Lower leg skin (tissue), 4 donors: ENCODE data around the gene ARHGEF2. TPM values are rescaled to one million over a fixed set of nuclear protein-coding genes. Genes with fewer than 3 reads are reported as not detected.

Experiments
- DNase-seq, 2 donors: peaks; one replicate each; pipeline ENCODE4 v3.0.0-alpha.2; 2019; ENCODE audit warnings: low spot score in 2 of 2
- H3K4me3 ChIP-seq: fragments of 200-600 bp; sonication (generic); 2 replicates; pipeline ENCODE4 v1.5.1; 2017; ENCODE audit warnings: mild to moderate bottlenecking, low read depth; ENCODE audit not compliant: poor library complexity, severe bottlenecking
- CTCF ChIP-seq, 3 donors: fragments of 450-650 bp; IDR thresholded peaks; one replicate each; pipeline ENCODE4 v1.5.1; 2016; ENCODE audit warnings: antibody characterized with exemption in 3 of 3, mild to moderate bottlenecking in 3 of 3, moderate library complexity in 2 of 3
- POLR2A ChIP-seq, 2 donors: fragments of 450-650 bp; IDR thresholded peaks; one replicate each; pipeline ENCODE4 v1.6.1; 2016 to 2017; ENCODE audit warnings: antibody characterized with exemption in 2 of 2, mild to moderate bottlenecking in 1 of 2, moderate library complexity in 1 of 2
- whole genome bisulfite sequencing, 2 donors: methylation state at CpG; one replicate each; pipeline ENCODE4 v1.1.5; 2018; 5-methylcytosine and 5-hydroxymethylcytosine counted together
- intact Hi-C: fragments of 100-400 bp; cut with DNase I; formaldehyde crosslinking; loops from one replicate; pipeline ENCODE4 v1.15.0; 2023; ENCODE audit warnings: low total_unique reads
- total RNA-seq, 4 donors: library from RNA; depleted of rRNA; stranded (reverse); fragments of >200 nt; gene quantifications; one replicate each; pipeline ENCODE4 v1.1.0, GENCODE V29; 2016

Gene ARHGEF2
- total RNA-seq, 4 donors from 2014 or later: 18.7 to 35.5 (median 28.3) TPM

- intact Hi-C loops: no loop called here
- 44 to 51% methylated on average over 10 of the region's 10 CpGs for WGBS, 2 donors
- H3K4me3 ChIP-seq: no peak overlapping the region
- TF ChIP-seq POLR2A (IDR thresholded peaks at IDR 0.05): no peak
- TF ChIP-seq CTCF (IDR thresholded peaks at IDR 0.05): no peak
- no peak for DNase-seq
Measured at GRCh38 chr1:156001021-156001661, 22.8 kb upstream of the ARHGEF2 start.

- no peak overlapping the region for H3K4me3 ChIP-seq
- 77 to 79% methylated on average over 1 of the region's 1 CpG for WGBS, 2 donors
- intact Hi-C loops: no loop called here
- DNase-seq: no peak
- no peak for TF ChIP-seq CTCF (IDR thresholded peaks at IDR 0.05)
- no peak for TF ChIP-seq POLR2A (IDR thresholded peaks at IDR 0.05)
Measured at GRCh38 chr1:155999964-156000363, 21.6 kb upstream of the ARHGEF2 start.

GRCh38 chr1:155996166-155996565, 17.8 kb upstream of the ARHGEF2 start:
- intact Hi-C loops: no loop called here
- DNase-seq: no peak
- no peak overlapping the region for H3K4me3 ChIP-seq
- no peak for TF ChIP-seq POLR2A (IDR thresholded peaks at IDR 0.05)
- no peak for TF ChIP-seq CTCF (IDR thresholded peaks at IDR 0.05)
- 52 to 62% methylated on average over 2 of the region's 2 CpGs for WGBS, 2 donors

- TF ChIP-seq CTCF (IDR thresholded peaks at IDR 0.05): no peak
- no peak for TF ChIP-seq POLR2A (IDR thresholded peaks at IDR 0.05)
- WGBS, 2 donors: 79 to 84% methylated on average over 3 of the region's 3 CpGs
- no peak overlapping the region for H3K4me3 ChIP-seq
- intact Hi-C loops: no loop called here
- DNase-seq: no peak
Measured at GRCh38 chr1:155993595-155993994, 15.2 kb upstream of the ARHGEF2 start.

- DNase-seq: no peak
- intact Hi-C loops: no loop called here
- 70 to 95% methylated on average over 6 of the region's 6 CpGs for WGBS, 2 donors
- no peak for TF ChIP-seq POLR2A (IDR thresholded peaks at IDR 0.05)
- no peak for TF ChIP-seq CTCF (IDR thresholded peaks at IDR 0.05)
- H3K4me3 ChIP-seq: no peak overlapping the region
Measured at GRCh38 chr1:155990005-155990739, 11.8 kb upstream of the ARHGEF2 start.
